Amniotic stem cell (primary cell): ENCODE measurements around the gene OR1A2.
"Not testable (repeated sequence)": the region's sequence is repeated elsewhere in the genome, so short reads cannot be mapped to it uniquely, and the experiment has no call there.

Source experiments
- DNase-seq: peaks from one replicate; lab custom pipeline; 2025; lab: John Stamatoyannopoulos, UW

OR1A2 gene

DNA sequence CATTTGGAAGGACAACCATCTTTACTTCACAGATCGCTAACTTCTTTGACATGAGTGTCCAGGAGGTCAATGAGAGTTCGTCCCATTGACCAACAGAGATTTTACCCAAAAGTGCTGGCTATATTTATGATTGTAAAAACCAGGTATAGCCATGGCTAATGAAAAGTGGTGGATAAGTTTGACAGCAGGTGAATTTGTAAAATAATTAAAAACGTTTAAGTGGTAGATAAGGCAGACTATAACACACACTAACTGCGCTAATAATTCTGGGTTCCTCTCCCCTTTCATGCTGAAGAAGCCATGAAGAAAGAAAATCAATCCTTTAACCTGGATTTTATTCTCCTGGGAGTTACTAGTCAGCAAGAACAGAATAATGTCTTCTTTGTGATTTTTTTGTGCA, at the start of gene OR1A2:
TSS of gene OR1A2 (plus strand) at position 301 of the 400 bp plus-strand sequence. CDS start at position 301, 0 bp downstream.
- DNase-seq: no peak

DNA sequence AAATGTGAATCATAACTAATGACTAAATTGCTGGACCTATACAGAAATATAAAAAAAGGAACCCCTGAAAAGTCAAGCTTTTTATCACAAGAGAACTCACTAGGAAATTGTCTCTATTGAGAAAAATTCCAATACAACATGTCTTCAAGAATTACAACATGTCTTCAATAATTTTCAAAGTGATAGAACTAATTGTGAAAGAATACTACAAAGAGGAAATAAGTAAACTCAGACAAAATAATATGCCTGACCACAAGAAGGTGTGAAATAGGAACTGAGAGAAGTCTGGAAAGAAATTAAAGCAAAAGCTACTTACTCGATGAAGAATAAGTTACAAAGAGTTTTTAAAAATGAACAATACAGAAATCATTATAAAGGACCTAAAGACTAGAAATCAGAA, 40.1 kb upstream of the OR1A2 start:
- DNase-seq: no peak

DNA sequence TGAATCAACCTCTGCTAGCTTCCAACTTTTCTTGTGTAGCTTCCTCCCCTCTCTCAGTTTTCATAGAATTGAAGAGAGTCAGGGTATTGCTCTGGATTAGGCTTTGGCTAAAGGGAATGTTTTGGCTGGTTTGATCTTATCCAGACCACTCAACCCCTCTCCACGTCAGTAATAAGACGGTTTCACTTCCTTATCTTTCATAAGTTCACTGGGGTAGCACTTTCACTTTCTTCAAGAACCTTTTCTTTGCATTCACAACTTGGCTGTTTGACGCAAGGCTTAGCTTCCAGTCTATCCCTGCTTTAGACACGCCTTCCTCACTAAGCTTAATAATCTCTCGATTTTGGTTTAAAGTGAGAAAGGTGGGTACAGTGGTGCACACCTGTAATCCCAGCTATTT, 29.7 kb upstream of the OR1A2 start:
- DNase-seq: no peak

DNA sequence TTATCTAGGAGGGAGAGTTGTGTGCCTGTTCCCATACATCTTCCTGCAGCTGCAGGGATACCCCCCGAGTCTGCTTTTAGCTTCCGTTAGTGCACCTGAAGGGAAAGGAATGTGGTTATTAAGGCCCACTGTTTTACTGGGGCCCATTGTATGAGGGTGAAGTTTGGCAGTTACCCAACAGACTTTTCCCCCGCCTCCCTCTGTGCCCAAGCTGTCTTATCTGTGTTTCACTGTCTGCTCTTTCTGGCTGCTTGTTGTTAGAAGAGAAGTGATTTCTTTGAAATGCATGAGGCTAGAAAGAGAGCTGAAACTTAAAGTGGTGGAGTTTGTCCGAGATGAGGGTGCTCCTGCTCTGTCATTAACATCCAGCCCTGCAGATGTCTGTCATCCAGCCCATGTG, 7.4 kb upstream of the OR1A2 start:
- no peak for DNase-seq

- no peak for DNase-seq
Measured at GRCh38 chr17:3207367-3207766, 10.0 kb downstream of the OR1A2 start, which contains the start of gene OR1A1. Gene OR1A1 (plus strand): TSS chr17:3207667. CDS start chr17:3215621, 7,954 bp downstream.

DNA sequence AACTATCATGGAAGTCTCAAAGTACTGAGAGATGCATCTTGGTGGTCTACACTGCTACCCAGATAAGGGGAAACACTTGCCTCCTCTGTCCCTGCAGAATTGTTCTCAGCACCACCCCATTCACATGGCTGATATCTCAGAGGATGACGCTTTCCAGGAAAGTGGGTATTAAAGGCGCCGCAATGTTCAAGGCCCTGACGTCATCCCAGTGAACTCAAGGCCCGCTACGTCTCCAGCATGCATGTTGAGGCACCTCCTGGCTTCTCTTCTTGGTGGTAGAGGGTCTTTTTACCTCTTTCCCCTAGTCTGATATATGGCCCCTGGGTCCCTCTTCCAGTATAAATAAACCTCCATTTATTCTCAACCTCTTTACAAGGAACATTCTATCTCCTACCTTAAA, 11.2 kb downstream of the OR1A2 start:
- DNase-seq: no peak

DNA sequence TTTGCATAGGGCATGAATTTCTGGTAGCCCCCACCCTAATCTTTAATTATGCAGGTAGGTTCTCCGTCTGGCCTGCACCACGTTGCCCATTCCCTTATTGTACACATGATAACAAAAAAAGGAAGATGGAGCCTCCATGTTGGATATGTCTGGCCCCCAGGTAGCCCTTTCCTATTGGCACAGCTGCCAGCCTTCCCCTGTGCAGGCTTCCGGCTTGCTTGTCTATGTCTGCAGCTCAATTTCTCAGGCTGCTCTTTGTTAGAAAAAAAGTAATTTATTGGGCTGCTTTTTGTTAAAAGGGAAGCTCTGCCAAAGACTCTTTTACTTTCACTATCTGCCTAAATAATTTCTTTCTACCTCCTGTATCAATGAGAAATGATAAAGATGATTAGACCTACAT, 15.7 kb downstream of the OR1A2 start:
- no peak for DNase-seq

- no peak for DNase-seq
Measured at GRCh38 chr17:3213587-3213986, 16.3 kb downstream of the OR1A2 start.

DNA sequence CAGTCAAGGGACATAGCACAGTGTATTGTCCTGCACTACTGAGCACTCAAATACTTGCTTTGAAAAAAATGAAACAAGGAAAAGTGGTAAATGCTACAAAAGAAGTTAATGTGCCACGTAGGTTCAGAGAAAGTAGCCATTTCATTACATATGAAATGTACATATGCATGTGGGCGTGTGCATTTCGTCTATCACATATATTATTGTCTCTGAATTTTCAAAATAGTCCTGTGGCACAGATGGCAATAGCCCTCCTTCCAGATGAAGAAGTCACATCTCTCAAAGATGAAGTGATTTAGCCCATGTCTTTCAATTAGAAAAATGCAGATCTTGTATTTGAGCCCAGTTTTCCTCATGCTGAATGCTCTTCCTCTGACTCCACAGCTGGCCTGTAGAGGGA, 22.7 kb downstream of the OR1A2 start:
- not testable (repeated sequence) for DNase-seq

GRCh38 chr17:3221850-3222249, 24.5 kb downstream of the OR1A2 start:
- DNase-seq: no peak

GRCh38 chr17:3222505-3222904, 25.2 kb downstream of the OR1A2 start:
- DNase-seq: no peak

DNA sequence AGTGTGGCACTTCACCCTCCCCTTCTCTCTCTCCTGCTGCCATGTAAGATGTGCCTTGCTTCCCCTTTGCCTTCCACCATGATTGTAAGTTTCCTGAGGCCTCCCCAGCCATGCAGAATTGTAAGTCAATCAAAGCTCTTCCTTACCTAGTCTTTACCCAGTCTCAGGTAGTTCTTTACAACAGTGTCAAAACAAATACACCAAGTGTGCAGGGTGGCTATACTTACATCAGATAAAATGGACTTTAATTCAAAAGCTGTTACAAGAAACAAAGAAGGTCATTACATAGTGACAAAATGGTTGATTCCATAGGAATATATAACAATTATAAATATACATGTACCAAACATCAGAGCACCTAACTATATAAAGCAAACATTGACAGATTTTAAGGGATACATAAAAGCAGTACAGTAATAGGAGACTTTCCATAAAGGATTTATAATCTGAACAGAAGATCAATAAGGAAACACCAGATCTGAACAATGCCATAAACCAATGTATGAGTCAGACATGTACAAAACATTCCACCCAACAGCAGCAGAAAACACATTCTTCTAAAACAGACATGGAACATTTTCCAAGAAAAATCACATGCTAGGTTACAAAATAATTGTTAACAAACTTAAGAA, 27.5 kb downstream of the OR1A2 start:
- DNase-seq: not testable (repeated sequence)

- DNase-seq: not testable (repeated sequence)
Measured at GRCh38 chr17:3232300-3232699, 35.0 kb downstream of the OR1A2 start.

DNA sequence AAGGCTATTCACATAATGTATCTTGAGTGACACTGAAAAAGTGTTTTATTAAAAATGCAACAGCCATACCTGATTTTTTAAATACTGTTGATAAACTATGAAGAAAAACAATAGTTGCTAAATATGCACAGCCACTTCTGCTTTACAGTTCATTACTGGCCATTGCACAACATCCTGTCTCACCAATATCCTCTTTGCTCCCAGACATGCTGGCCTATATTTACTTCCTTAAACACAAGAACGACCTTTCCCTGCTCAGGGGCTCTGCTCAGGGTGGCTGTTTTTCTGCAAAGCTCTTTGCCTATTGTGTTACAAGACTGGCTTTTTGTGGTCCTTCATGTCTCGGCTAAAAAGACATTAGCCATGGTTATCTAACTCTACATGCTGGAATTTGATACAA, 41.4 kb downstream of the OR1A2 start:
- DNase-seq: not testable (repeated sequence)

- not testable (repeated sequence) for DNase-seq
Measured at GRCh38 chr17:3241044-3241443, 43.7 kb downstream of the OR1A2 start.

- not testable (repeated sequence) for DNase-seq
Measured at GRCh38 chr17:3244841-3245240, 47.5 kb downstream of the OR1A2 start.
